ENCODE measurements around the gene SLC5A11.

The SLC5A11 gene

GRCh38 chr16:24919536-24919935 is 73.8 kb downstream of the SLC5A11 start:
- DNase-seq = no peak

- DNase-seq = no peak
Observed at GRCh38 chr16:24920568-24920967, 74.8 kb downstream of the SLC5A11 start.

- no peak for DNase-seq
Observed at GRCh38 chr16:24921229-24921628, 75.5 kb downstream of the SLC5A11 start.

- no peak for DNase-seq
Observed at GRCh38 chr16:24925163-24925562, 79.4 kb downstream of the SLC5A11 start.

GRCh38 chr16:24929409-24929808 is 83.6 kb downstream of the SLC5A11 start:
- no peak for DNase-seq

GRCh38 chr16:24930440-24930839 is 84.7 kb downstream of the SLC5A11 start:
- DNase-seq = no peak

GRCh38 chr16:24931091-24931490 is 85.3 kb downstream of the SLC5A11 start:
- DNase-seq = no peak

GRCh38 chr16:24935336-24935735 is 89.6 kb downstream of the SLC5A11 start:
- DNase-seq = no peak

- DNase-seq = no peak
Observed at GRCh38 chr16:24936151-24936550, 90.4 kb downstream of the SLC5A11 start.

- no peak for DNase-seq
Observed at GRCh38 chr16:24939224-24939623, 93.5 kb downstream of the SLC5A11 start.

- DNase-seq = no peak
Observed at GRCh38 chr16:24939738-24940137, 94.0 kb downstream of the SLC5A11 start.

GRCh38 chr16:24943471-24943870 is 97.7 kb downstream of the SLC5A11 start:
- no peak for DNase-seq

GRCh38 chr16:24944206-24944605 is 98.4 kb downstream of the SLC5A11 start:
- no peak for DNase-seq

- no peak for DNase-seq
Observed at GRCh38 chr16:24946155-24946554, 100.4 kb downstream of the SLC5A11 start.

- DNase-seq = no peak
Observed at GRCh38 chr16:24950275-24950674, 104.5 kb downstream of the SLC5A11 start.

GRCh38 chr16:24953306-24953705 is 107.5 kb downstream of the SLC5A11 start:
- DNase-seq = no peak

GRCh38 chr16:24953721-24954120 is 108.0 kb downstream of the SLC5A11 start:
- DNase-seq = no peak

- DNase-seq = no peak
Observed at GRCh38 chr16:24954137-24954536, 108.4 kb downstream of the SLC5A11 start.

GRCh38 chr16:24955975-24956731 is 110.4 kb downstream of the SLC5A11 start:
- no peak for DNase-seq

- no peak for DNase-seq
Observed at GRCh38 chr16:24957887-24958286, 112.1 kb downstream of the SLC5A11 start.

All from hematopoietic multipotent progenitor cell treated with erythropoietin and hydrocortisone succinate and interleukin-3 and kit ligand, for 8 days (in vitro differentiated cells).